NCI-H524 (cell line): Measurements from ENCODE around the gene DPPA5.
"Not testable (repeated sequence)": the region's sequence is repeated elsewhere in the genome, so short reads cannot be mapped to it uniquely, and the experiment has no call there.

Source experiments
- DNase-seq, 2 experiments: peaks; one replicate each; lab custom pipeline; 2025; lab: John Stamatoyannopoulos, UW

DPPA5 gene

GRCh38 chr6:73364121-73364520 lies 10.0 kb upstream of the DPPA5 start:
- DNase-seq = no peak

DNA sequence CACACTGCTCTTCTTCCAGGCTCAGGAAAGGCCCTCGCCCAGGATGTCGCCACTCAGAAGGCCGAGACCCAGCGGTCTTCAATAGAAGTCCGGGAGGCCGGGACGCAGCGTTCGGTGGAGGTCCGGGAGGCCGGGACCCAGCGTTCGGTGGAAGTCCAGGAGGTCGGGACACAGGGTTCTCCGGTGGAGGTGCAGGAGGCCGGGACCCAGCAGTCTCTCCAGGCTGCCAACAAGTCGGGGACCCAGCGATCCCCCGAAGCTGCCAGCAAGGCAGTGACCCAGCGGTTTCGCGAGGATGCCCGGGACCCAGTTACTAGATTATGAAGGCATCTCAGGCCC lies 9.4 kb upstream of the DPPA5 start:
- no peak for DNase-seq

DNA sequence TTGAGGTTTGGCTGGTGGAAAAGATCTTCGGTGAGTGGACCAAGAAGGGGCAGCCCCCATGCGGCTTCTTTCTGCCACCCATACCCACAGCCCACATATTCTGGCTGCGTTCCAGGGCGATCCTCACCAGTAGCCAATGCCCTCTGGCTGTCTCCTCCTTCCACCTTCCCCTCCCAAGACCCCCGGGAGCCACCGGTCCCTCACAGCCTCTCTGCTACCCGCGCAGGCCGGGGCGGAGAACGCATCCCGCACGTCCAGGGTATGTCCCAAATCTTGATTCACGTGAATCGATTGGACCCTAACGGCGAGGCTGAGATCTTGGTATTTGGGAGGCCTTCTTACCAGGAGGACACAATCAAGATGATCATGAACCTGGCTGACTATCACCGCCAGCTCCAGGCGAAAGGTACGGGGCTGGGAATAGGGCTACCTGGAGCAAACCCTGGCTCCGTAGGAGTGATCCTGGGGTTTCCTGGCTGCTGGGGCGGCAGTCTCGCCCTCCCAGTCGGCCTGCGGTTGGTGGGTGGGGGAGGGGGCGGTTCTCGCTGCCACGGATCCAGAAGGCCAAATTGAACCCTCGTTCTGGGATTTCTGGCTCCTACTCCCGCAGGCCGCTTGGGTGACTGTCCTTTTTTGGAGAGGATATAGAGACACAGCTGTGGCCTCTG lies 8.9 kb upstream of the DPPA5 start:
- DNase-seq = no peak

DNA sequence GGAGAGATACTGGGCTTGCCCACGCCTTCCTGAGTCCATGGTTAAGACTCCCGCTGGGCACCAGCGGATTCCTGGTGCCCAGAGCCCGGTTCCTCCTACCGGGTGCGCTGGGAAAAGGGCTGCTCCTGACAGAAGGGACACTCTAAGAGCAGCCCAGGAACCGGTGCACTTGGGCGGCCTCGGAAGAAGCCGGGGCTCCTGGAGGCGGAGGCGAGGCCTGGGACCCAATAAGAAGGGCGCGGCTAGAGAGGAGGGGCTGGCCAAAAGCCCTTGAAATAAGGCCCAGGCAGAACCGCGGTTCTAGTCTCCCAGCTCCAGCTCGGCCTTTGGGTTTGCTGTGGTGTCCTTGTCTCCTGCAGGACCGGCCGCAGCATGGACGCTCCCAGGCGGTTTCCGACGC lies 8.3 kb upstream of the DPPA5 start, which contains the start of gene KHDC3L:
Gene KHDC3L (plus strand): TSS at position 301 of the 400 bp plus-strand sequence. CDS start 72 bp downstream, at position 373.
- DNase-seq = no peak

DNA sequence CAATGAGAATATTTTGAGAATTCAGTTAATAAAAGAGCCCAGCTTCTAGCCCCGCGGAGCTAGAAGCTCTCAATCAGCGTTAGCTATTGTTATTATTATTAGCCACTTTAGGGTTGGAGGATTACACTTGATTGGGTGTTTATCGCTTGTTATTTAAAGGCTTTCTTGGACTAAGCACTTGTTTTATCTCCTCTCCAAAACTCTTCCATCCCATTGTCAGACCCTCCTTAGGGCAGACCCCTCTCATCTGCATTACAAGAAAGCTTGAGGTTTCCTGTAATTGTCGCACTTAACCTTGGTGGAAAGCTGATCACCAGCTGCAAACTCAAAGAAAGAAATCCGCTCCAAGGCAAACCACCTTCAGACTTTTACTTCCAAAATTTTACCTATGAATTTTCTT lies 4.8 kb downstream of the DPPA5 start:
- DNase-seq = no peak

DNA sequence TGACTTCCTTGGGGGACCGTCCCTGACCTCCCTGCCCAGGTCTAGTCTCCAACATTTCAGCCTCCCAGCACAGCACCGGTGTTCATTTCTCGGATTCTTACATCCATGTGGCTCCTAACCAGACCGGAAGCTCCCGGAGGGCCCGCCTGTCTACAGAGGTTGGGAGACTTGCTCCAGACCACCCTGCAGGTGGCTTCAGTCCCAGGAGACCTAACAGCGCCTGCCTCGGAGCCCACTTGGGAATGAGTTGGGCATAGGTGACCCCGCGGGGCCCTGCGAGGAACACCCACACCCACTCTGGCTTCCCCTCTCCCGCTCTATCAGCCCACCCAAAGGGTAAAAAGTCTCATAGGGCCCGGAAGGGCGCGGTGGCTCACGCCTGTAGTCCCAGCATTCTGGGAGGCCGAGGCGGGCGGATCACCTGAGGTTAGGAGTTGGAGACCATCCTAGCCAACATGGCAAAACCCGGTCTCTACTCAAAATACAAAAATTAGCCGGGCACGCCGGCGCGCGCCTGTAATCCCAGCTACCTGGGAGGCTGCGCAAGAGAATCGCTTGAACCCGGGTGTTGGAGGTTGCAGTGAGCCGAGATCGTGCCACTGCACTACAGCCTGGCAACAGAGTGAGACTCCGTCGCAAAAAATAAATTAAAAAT lies 5.4 kb downstream of the DPPA5 start:
- no peak for DNase-seq

DNA sequence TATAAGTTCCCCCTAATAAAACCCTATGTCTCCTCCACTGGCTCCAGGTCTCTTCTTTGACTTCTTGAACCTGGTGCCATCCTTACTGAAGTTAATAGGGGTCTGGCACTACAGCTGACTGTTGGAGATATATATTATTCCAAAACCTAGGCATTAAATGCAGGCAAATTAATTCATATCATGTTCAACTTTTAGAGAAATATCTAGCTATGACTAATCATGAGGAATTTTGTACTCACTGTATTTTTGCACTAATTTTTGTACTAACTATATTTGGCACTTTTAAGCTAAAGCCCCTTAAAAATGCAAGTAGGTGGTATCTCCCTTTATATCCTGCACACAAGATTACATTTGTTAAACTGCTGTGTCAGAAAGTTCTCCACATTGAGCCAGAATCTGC lies 10.9 kb downstream of the DPPA5 start:
- no peak for DNase-seq

DNA sequence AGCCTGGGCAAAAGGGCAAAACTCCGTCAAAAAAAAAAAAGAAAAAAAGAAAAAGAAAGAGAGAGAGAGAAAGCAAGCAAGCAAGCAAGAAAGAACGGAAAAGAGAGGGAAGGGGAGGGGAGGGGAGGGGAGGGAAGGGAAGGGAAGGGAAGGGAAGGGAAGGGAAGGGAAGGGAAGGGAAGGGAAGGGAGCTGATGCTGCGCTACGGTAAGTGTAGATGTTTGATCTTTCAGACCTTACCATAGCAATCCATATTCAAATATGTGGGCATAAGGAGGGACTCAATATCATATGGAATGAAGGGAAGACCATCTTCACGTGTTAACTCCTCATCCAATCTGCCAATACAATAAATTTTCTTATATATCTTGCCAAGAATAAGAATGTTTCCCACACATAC lies 11.9 kb downstream of the DPPA5 start:
- DNase-seq = no peak

DNA sequence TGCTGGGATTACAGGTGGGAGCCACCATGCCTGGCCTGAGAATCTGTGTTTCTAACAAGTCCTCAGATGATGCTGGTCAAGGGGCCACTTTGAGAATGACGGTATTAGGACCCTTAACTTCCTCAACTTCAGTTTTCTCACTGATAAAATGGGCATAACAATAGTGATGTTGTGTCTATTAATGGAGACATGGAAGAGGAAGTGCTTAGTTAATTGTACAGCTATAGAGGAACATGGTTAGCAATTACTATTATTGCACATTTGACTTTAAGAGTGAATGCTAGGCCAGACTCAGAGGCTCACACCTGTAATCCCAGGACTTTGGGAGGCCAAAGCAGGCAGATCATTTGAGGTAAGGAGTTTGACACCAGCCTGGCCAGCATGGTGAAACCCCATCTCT lies 12.7 kb downstream of the DPPA5 start:
- no peak for DNase-seq

GRCh38 chr6:73340048-73340447 lies 14.0 kb downstream of the DPPA5 start:
- DNase-seq = peak in 1 of 2 experiments; percentile 9

DNA sequence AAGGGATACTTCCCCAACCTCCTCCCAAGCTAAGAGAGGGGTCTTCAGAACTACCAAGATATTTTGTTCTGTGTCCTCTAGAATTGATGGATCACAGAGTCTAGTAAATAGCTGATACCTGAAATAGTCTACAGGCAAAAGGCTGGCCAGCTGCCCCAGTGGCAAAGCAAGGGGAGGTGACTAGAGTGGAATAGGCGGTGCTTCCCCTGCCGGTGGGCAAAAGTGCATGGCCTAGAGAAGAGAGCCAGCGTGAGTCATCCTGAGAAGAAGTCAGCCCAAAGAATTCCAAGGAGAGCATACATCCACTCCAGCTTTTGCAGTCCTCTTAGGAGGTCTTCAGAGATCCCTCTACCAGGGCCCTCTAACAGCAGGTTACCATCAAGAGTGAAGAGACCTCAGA lies 14.7 kb downstream of the DPPA5 start:
- DNase-seq = no peak

GRCh38 chr6:73329201-73329600 lies 24.9 kb downstream of the DPPA5 start:
- DNase-seq = no peak

DNA sequence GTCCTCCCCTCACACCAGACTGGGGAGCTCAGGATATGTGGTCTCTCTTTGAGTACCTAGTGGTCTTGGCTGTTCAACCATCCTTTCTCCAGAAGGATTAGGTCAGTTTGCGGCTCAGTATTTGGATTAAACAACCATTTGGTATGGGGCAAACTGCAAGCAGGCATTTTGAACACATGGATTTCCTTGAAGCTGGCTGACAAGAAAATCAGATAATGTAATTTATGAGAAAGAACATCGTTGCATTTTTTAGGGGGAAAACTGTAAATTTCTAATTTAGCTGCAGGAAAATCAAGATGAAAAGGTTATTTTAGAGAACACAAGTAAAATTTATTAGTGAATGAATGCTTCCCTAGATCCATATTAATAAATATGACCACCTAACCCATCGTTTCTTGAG lies 25.3 kb downstream of the DPPA5 start:
- DNase-seq = no peak

GRCh38 chr6:73325656-73326055 lies 28.4 kb downstream of the DPPA5 start:
- DNase-seq = no peak

DNA sequence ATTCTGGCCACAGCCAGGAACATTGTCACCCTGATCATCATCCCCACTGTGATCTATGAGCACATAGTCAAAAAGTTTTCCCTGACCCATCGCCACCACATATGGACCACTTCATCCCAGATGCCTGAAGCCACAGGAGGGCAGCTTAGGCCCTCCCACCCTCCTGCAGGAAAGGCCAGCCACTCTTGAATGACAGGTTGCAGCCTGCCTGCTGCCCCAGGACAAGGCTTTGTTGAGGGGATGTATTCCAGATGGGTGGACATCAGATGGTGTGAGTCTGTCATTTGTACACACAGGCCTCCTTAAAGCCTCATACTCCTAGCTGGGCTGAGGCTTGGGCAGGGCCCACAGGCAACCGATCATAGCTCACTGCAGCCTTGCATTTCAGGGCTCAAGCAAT lies 30.8 kb downstream of the DPPA5 start:
- peak in 1 of 2 experiments; percentile 17 for DNase-seq

- DNase-seq = no peak
These were observed 39.2 kb downstream of the DPPA5 start for GRCh38 chr6:73314577-73315492.

- DNase-seq = not testable (repeated sequence)
These were observed 43.6 kb downstream of the DPPA5 start for GRCh38 chr6:73310503-73310845.

DNA sequence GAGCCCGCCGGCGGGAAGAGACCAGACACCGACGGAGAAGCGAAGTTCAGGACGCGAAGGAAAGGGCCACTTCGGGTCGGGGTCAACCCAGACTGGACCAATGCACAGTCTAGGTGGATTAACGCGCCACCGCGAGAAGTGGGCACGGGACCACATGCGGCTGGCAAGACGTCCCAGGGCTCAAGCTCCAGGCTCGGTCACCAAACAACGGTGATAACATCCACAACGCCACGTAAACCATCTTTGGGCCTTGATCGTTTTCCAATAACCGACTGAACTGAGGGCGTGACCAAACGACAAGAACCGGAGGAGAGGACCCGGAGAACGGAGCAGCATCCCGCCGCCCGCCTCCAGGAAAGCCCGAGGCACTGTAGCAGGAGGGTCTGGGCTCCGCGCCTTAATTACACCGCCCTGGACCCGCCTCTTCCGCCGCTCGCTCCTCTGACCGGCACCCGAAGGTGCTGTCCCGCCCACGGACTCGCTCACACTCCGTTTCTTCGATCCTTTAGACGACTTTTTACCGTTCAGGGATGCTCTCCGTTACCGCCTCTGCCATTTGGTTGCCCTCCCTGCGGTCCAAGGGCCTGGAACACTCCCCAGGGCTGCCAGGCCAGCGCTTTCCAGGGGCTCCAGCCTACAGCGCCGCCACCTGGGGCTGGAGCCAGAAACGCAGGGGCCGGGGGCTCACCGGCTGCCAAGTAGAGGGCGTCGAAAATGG lies 44.1 kb downstream of the DPPA5 start:
- peak; percentile 63 to 65 for DNase-seq

DNA sequence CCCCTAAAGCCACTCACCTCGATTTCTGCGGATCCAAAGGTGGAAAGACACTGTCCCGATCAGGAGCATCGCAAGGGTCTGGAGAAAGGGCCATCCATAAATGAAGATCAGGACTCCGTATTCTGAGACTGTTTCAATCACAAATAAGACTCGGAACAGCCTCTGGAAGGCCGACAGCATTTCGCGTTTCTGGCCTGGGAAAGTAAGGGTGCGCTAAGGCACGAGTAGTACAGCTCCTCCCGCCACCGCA lies 44.6 kb downstream of the DPPA5 start:
- DNase-seq = no peak

GRCh38 chr6:73308712-73309534 lies 45.2 kb downstream of the DPPA5 start:
- DNase-seq = peak in 1 of 2 experiments; percentile 60

DNA sequence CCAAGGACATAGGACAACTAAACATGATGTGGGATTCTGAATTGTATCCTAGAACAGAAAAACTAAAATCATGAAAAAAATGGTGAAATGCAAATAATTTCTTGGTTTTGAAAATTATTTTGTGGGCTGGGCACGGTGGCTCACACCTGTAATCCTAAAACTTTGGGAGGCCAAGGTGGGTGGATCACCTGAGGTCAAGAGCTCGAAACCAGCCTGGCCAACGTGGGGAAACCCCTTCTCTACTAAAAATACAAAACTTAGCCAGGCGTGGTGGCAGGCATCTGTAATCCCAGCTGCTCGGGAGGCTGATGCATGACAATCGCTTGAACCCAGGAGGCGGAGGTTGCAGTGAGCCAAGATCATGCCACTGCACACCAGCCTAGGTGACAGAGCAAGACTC lies 50.3 kb downstream of the DPPA5 start:
- DNase-seq = not testable (repeated sequence)
